PC-3 (cell line): ENCODE data around the gene GPSM3. TPM values are rescaled to one million over a fixed set of nuclear protein-coding genes. Genes with fewer than 3 reads are reported as not detected.

Experiments used
- ATAC-seq: fragments of 200-7000 bp; cut with Tn5 transposase; 2 replicates; pipeline ENCODE4 v1.9.1; 2020; ENCODE audit warnings: mild to moderate bottlenecking, moderate library complexity
- BruUV-seq: library from RNA; stranded (reverse); fragments of 400-500 nt; replicated peaks from 2 replicates; lab custom pipeline; 2021; lab: Mats Ljungman, UMichigan
- CTCF ChIA-PET: fragments of 300-600 bp; sonication (Branson Sonifier 250); formaldehyde crosslinking; loops from one replicate; lab custom pipeline; 2022; ENCODE audit warnings: antibody characterized with exemption; lab: Charles Lee
- POLR2A ChIA-PET: fragments of 300-600 bp; sonication (Branson Sonifier 250); formaldehyde crosslinking; loops from one replicate; lab custom pipeline; 2022; ENCODE audit warnings: antibody characterized with exemption; ENCODE audit not compliant: unreplicated experiment; lab: Charles Lee
- DNase-seq: peaks from one replicate; pipeline ENCODE4 v3.0.0-alpha.2; 2015
- H2AFZ ChIP-seq: fragments of 300-600 bp; sonication (generic); 2 replicates; pipeline ENCODE4 v1.6.0; 2016; ENCODE audit warnings: antibody characterized with exemption, low read length
- H3F3A ChIP-seq: fragments of 300-600 bp; sonication (generic); one replicate; pipeline ENCODE4 v1.6.0; 2017; ENCODE audit warnings: antibody characterized with exemption, low read length, control low read depth, mild to moderate bottlenecking; ENCODE audit not compliant: unreplicated experiment
- H3K27ac ChIP-seq: fragments of 300-600 bp; sonication (generic); 2 replicates; pipeline ENCODE4 v1.5.1; 2016; ENCODE audit warnings: mild to moderate bottlenecking, low read length
- H3K27me3 ChIP-seq: fragments of 300-600 bp; sonication (generic); 2 replicates; pipeline ENCODE4 v1.6.1; 2016; ENCODE audit warnings: low read length, mixed read lengths
- H3K36me3 ChIP-seq: fragments of 300-600 bp; sonication (generic); 2 replicates; pipeline ENCODE4 v1.6.1; 2016; ENCODE audit warnings: low read depth, mixed run types, low read length, mixed read lengths
- H3K4me1 ChIP-seq: fragments of 300-600 bp; sonication (generic); 2 replicates; pipeline ENCODE4 v1.5.1; 2016; ENCODE audit warnings: low read length; ENCODE audit not compliant: insufficient read depth
- H3K4me2 ChIP-seq: fragments of 300-600 bp; sonication (generic); 2 replicates; pipeline ENCODE4 v1.6.0; 2016; ENCODE audit warnings: low read length
- H3K4me3 ChIP-seq: fragments of 300-600 bp; sonication (generic); 2 replicates; pipeline ENCODE4 v1.5.1; 2016; ENCODE audit warnings: mild to moderate bottlenecking, low read length, mixed read lengths
- H3K79me2 ChIP-seq: fragments of 300-600 bp; sonication (generic); 2 replicates; pipeline ENCODE4 v1.6.1; 2017; ENCODE audit warnings: low read length, mixed read lengths
- H3K9ac ChIP-seq: fragments of 300-600 bp; sonication (generic); 2 replicates; pipeline ENCODE4 v1.6.0; 2016; ENCODE audit warnings: mild to moderate bottlenecking, low read length
- H3K9me2 ChIP-seq: fragments of 300-600 bp; sonication (generic); replicated peaks from 2 replicates; pipeline ENCODE4 v1.6.1; 2016; ENCODE audit warnings: mixed run types, low read length, mixed read lengths
- H3K9me3 ChIP-seq: fragments of 300-600 bp; sonication (generic); 2 replicates; pipeline ENCODE4 v1.6.1; 2016; ENCODE audit warnings: low read length, mixed read lengths
- H4K20me1 ChIP-seq: fragments of 300-600 bp; sonication (generic); 2 replicates; pipeline ENCODE4 v1.6.1; 2016; ENCODE audit warnings: low read length, mixed read lengths
- CTCF ChIP-seq: fragments of 300-600 bp; sonication (generic); conservative IDR thresholded peaks from 2 replicates; pipeline ENCODE4 v1.5.1; 2017; ENCODE audit warnings: antibody characterized with exemption, low read depth, mild to moderate bottlenecking, low read length
- EZH2 ChIP-seq: fragments of 300-600 bp; sonication (generic); IDR thresholded peaks from one replicate; pipeline ENCODE4 v1.6.1; 2017; ENCODE audit warnings: antibody characterized with exemption, mild to moderate bottlenecking, low read length; ENCODE audit not compliant: unreplicated experiment
- EZH2phosphoT487 ChIP-seq: fragments of 300-600 bp; sonication (generic); IDR thresholded peaks from 2 replicates; pipeline ENCODE4 v1.6.1; 2018; ENCODE audit warnings: mild to moderate bottlenecking, antibody characterized with exemption, low read length, borderline replicate concordance
- intact Hi-C: fragments of 100-400 bp; cut with micrococcal nuclease; formaldehyde crosslinking; loops from 2 replicates; pipeline ENCODE4 v1.9.0; 2023
- total RNA-seq: library from RNA; depleted of rRNA; stranded (reverse); fragments of >200 nt; gene quantifications from 2 replicates; pipeline ENCODE4 v1.2.3, GENCODE V29; 2014

The GPSM3 gene
- total RNA-seq, 1 experiment from 2014 or later: 5.0 TPM

- H3K9me3 ChIP-seq: no peaks in the 10 kb centered on the region
- no TSS peak for BruUV-seq
- no peak for ATAC-seq
- intact Hi-C loops: no loop called here
- H3K9me2 ChIP-seq: no peaks in the 10 kb centered on the region
- H3F3A ChIP-seq: no peaks in the 10 kb centered on the region
- no peaks in the 10 kb centered on the region for H3K79me2 ChIP-seq
- H3K36me3 ChIP-seq: no peaks in the 10 kb centered on the region
- H4K20me1 ChIP-seq: no peaks in the 10 kb centered on the region
- CTCF ChIA-PET: no interaction called here
- no peak overlapping the region for H3K4me2 ChIP-seq
- H3K9ac ChIP-seq: no peak overlapping the region
- TF ChIP-seq EZH2 (no peak), EZH2phosphoT487 (no peak), CTCF (no peak)
- H3K27me3 ChIP-seq: no peaks in the 10 kb centered on the region
- no peak for DNase-seq
- no peak overlapping the region for H3K27ac ChIP-seq
- H3K4me3 ChIP-seq: no peak overlapping the region
- POLR2A ChIA-PET: no interaction called here
- H2AFZ ChIP-seq: no peak overlapping the region
- H3K4me1 ChIP-seq: peaks cover 7% of the 10 kb centered on the region; the same call in 1 of the 2 replicates
These were observed 8.4 kb upstream of the GPSM3 start for GRCh38 chr6:32200711-32201475.

DNA sequence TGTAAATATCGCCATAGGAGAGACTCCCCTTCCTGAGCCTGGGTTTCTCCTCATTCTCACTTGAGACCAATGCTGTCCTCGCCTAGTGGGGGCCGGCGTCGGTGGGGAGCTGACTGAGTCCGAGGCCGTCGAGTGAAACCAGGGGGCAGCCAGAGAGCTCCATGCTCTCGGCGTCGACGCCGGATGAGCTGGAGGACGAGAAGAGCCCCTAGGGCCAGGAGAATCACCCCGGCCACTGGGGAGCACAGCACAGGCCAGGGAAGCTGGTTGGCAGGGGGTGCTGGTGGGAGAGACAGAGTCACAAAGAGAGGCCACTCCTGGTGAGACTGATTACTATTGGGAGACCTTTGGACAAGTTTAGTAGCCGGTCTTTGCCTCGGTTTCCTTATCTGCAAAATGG lies 6.4 kb upstream of the GPSM3 start:
- no peak overlapping the region for H3K27ac ChIP-seq
- ATAC-seq: no peak
- intact Hi-C loops: loop anchor here (5.0 kb wide), 1 partner anchor 773 kb away; no protein-coding TSS in a partner anchor
- CTCF ChIA-PET: no interaction called here
- H4K20me1 ChIP-seq: no peaks in the 10 kb centered on the region
- no peaks in the 10 kb centered on the region for H3K79me2 ChIP-seq
- H3K9me3 ChIP-seq: no peaks in the 10 kb centered on the region
- H3K36me3 ChIP-seq: no peaks in the 10 kb centered on the region
- BruUV-seq: no TSS peak
- POLR2A ChIA-PET: no interaction called here
- H3F3A ChIP-seq: no peaks in the 10 kb centered on the region
- DNase-seq: no peak
- no peak overlapping the region for H3K9ac ChIP-seq
- TF ChIP-seq EZH2 (no peak), CTCF (no peak), EZH2phosphoT487 (no peak)
- no peaks in the 10 kb centered on the region for H3K9me2 ChIP-seq
- H2AFZ ChIP-seq: no peak overlapping the region
- no peaks in the 10 kb centered on the region for H3K27me3 ChIP-seq
- H3K4me2 ChIP-seq: no peak overlapping the region
- H3K4me3 ChIP-seq: no peak overlapping the region
- peaks cover 16% of the 10 kb centered on the region for H3K4me1 ChIP-seq

DNA sequence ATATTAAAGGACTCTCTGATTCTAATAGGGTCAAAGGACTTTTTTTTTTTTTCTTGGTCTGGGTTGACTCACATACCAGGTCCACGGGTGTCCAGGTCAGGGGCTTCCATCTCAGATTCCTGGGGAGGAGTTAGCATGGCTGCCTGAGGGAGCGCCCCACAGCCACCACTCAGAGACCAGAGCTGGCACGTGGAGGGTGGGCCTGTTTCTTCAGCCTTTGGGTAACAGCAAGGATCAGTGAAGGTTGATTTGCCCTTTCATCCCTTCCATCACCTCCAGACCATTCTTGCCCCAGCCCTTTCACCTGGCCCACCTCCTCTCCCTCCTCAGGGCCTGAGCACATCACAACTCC lies 5.9 kb upstream of the GPSM3 start:
- no peak overlapping the region for H3K4me3 ChIP-seq
- H3K9ac ChIP-seq: no peak overlapping the region
- no peak for TF ChIP-seq CTCF
- no peak for TF ChIP-seq EZH2
- no peak for TF ChIP-seq EZH2phosphoT487
- no peaks in the 10 kb centered on the region for H3F3A ChIP-seq
- H3K9me3 ChIP-seq: no peaks in the 10 kb centered on the region
- DNase-seq (no peak), ATAC-seq (no peak)
- H3K27me3 ChIP-seq: no peaks in the 10 kb centered on the region
- no peak overlapping the region for H3K4me2 ChIP-seq
- CTCF ChIA-PET: no interaction called here
- intact Hi-C loops: loop anchor here (5.0 kb wide), 1 partner anchor 774 kb away; no protein-coding TSS in a partner anchor
- no peaks in the 10 kb centered on the region for H3K9me2 ChIP-seq
- peaks cover 16% of the 10 kb centered on the region for H3K4me1 ChIP-seq
- H4K20me1 ChIP-seq: no peaks in the 10 kb centered on the region
- no peak overlapping the region for H2AFZ ChIP-seq
- no peaks in the 10 kb centered on the region for H3K79me2 ChIP-seq
- BruUV-seq: no TSS peak
- POLR2A ChIA-PET: no interaction called here
- H3K36me3 ChIP-seq: no peaks in the 10 kb centered on the region
- H3K27ac ChIP-seq: no peak overlapping the region
